Ishikawa (cell line): Measurements from ENCODE around the gene PLVAP.
A peak's percentile ranks its signal among the peaks of the same experiment; 100 is the strongest.

ENCODE experiments used
- CEBPB ChIP-seq: IDR thresholded peaks from 2 replicates; pipeline ENCODE4 v1.6.1; 2012
- CREB1 ChIP-seq: IDR thresholded peaks from 2 replicates; pipeline ENCODE4 v1.6.1; 2012; ENCODE audit warnings: low read depth
- EGR1 ChIP-seq: IDR thresholded peaks from 2 replicates; pipeline ENCODE4 v1.6.1; 2012
- EP300 ChIP-seq: IDR thresholded peaks from 2 replicates; pipeline ENCODE4 v1.6.1; 2012; ENCODE audit warnings: borderline replicate concordance
- FOXM1 ChIP-seq: IDR thresholded peaks from 2 replicates; pipeline ENCODE4 v1.6.1; 2012; ENCODE audit warnings: low read depth, borderline replicate concordance
- MAX ChIP-seq: IDR thresholded peaks from 2 replicates; pipeline ENCODE4 v1.6.1; 2012
- NFIC ChIP-seq: IDR thresholded peaks from 2 replicates; pipeline ENCODE4 v1.6.1; 2012
- RAD21 ChIP-seq: IDR thresholded peaks from 2 replicates; pipeline ENCODE4 v1.6.1; 2012; ENCODE audit warnings: low read depth
- REST ChIP-seq: IDR thresholded peaks from 2 replicates; pipeline ENCODE4 v1.6.1; 2012; ENCODE audit warnings: low read depth, mild to moderate bottlenecking
- TAF1 ChIP-seq: IDR thresholded peaks from 2 replicates; pipeline ENCODE4 v1.6.1; 2012; ENCODE audit warnings: low read depth, mild to moderate bottlenecking
- TCF12 ChIP-seq: IDR thresholded peaks from 2 replicates; pipeline ENCODE4 v1.6.1; 2012; ENCODE audit warnings: low read depth
- TEAD4 ChIP-seq: IDR thresholded peaks from 2 replicates; pipeline ENCODE4 v1.6.1; 2012
- YY1 ChIP-seq: IDR thresholded peaks from 2 replicates; pipeline ENCODE4 v1.6.1; 2012; ENCODE audit warnings: low read depth
- ZBTB7A ChIP-seq: IDR thresholded peaks from 2 replicates; pipeline ENCODE4 v1.6.1; 2012; ENCODE audit warnings: low read depth
- TF ChIP-seq, protein P1 (sequence below): IDR thresholded peaks from 2 replicates; pipeline ENCODE4 v1.6.1; 2012

The PLVAP gene

DNA sequence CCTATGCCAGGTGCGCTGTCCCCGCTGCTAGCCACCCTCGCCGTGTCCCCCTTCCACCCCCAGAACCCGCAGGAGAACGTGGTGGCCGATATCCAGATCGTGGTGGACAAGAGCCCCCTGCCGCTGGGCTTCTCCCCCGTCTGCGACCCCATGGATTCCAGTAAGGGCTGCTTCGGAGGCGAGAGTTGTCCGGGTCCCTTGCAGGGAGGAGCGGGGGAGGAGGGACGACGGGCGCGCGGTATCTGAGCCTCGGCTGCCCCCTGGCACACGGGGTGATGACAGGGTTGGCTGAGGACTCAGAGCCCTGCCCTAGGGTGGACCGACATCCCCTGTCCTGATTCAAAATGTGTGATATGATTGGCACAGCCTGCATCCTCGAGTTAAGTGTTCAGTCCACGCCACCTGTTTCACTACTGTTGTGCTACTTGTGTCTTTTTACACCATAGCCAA lies 43.4 kb upstream of the PLVAP start:
- TF ChIP-seq ZBTB7A (no peak), CEBPB (no peak), RAD21 (no peak), TEAD4 (no peak), YY1 (no peak), TAF1 (no peak), MAX (no peak), FOXM1 (no peak), REST (no peak), TCF12 (no peak), NFIC (no peak), CREB1 (no peak), EGR1 (no peak), EP300 (no peak)
- TF ChIP-seq, protein P1, sequence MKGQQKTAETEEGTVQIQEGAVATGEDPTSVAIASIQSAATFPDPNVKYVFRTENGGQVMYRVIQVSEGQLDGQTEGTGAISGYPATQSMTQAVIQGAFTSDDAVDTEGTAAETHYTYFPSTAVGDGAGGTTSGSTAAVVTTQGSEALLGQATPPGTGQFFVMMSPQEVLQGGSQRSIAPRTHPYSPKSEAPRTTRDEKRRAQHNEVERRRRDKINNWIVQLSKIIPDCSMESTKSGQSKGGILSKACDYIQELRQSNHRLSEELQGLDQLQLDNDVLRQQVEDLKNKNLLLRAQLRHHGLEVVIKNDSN: no peak

DNA sequence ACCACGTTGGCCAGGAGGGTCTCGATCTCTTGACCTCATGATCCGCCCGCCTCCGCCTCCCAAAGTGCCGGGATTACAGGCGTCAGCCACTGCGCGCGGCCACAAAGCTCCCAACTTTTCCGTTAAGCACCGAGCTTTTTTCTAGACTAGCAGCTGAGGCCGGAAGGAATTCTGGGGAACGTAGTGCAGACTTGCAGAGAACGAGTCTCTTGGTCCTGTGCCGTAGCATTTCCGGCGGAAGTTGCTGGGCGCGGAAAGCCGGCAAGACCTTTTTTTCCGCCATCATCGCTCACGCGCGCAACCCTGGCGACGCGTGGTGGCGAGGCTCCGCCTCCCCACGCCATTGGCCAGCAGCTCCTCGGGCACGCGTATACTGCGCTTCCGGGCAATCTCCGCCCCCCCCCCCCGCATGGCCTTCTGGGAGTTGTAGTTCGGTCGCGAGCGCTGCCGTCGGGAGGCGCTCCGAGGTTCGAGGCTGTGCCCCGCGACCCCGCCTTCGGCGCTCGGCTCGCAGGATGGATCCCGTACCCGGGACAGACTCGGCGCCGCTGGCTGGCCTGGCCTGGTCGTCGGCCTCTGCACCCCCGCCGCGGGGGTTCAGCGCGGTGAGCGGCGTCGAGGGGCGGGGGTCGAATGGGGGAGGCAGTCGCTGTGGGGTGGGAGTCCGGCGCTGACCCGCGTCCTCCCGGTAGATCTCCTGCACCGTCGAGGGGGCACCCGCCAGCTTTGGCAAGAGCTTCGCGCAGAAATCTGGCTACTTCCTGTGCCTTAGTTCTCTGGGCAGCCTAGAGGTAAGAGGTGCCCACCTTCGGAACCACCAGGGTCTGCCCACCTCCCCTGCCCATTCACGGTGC lies 42.7 kb upstream of the PLVAP start, which contains the start of gene MVB12A:
TSS of gene MVB12A (plus strand) at position 427 of the 854 bp plus-strand sequence. CDS start at position 516, 89 bp downstream.
- TF ChIP-seq MAX (peak; percentile 92), YY1 (peak; percentile 90), FOXM1 (no peak), TEAD4 (peak; percentile 32; the same call in 1 of the 2 replicates), EP300 (no peak), TAF1 (peak; percentile 41), TCF12 (no peak; the same call in 1 of the 2 replicates), CEBPB (no peak), ZBTB7A (no peak), CREB1 (peak; percentile 65), NFIC (no peak), EGR1 (peak; percentile 90), RAD21 (no peak), REST (no peak)
- TF ChIP-seq, protein P1: peak; percentile 55

DNA sequence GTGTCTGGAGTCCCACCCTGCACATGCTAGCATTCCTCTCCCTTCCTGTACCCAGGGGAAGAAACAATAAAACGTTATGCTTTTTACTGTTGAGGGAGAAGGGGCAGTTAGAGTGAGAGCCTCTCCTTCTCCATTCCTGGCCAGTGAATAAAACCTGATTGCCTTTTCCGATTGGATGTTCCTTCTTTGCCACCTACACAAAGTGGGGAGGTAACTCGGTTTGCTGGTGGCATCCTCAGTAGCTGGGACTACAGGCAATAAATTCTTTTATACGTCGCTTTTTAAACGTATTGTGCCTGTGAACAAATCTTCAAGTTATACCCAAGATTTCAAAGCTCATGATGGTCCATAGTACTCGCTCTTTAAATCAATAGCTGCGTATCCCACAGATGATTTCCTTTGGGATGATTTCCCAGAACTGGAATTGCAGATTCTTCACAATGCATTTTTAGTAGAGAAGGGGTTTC lies 42.0 kb upstream of the PLVAP start:
- TF ChIP-seq ZBTB7A (no peak), FOXM1 (no peak), NFIC (no peak), TCF12 (no peak), TAF1 (no peak), EP300 (no peak), EGR1 (no peak), TEAD4 (no peak), YY1 (no peak), MAX (no peak), CREB1 (no peak), REST (no peak), RAD21 (no peak), CEBPB (no peak)
- TF ChIP-seq, protein P1: no peak
